Sigmoid colon (tissue), 4 donors: Measurements from ENCODE around the gene GLDC.

Source experiments
- EP300 ChIP-seq, 4 donors: sonication (generic); formaldehyde crosslinking; IDR thresholded peaks; one replicate each; pipeline ENCODE4 v1.6.1; 2017; ENCODE audit warnings: antibody characterized with exemption in 4 of 4
- POLR2A ChIP-seq, 2 donors: fragments of 450-650 bp; IDR thresholded peaks; one replicate each; pipeline ENCODE4 v1.6.1; 2016; ENCODE audit warnings: antibody characterized with exemption in 2 of 2, mild to moderate bottlenecking in 2 of 2, moderate library complexity in 2 of 2
- POLR2AphosphoS5 ChIP-seq, 4 donors: sonication (generic); formaldehyde crosslinking; IDR thresholded peaks; one replicate each; pipeline ENCODE4 v1.6.1; 2017; ENCODE audit warnings: antibody characterized with exemption in 4 of 4
- TF ChIP-seq, protein P1 (sequence below), 4 experiments: fragments of 450-650 bp in 3 of 4; fragments of 200-600 bp in 1 of 4; IDR thresholded peaks; one replicate each; pipeline ENCODE4 v1.5.1; 2016 to 2019; ENCODE audit warnings: antibody characterized with exemption in 4 of 4, mild to moderate bottlenecking in 3 of 4, moderate library complexity in 2 of 4

GRCh38 chr9:6495466-6495865, 150.1 kb downstream of the GLDC start:
- TF ChIP-seq, protein P1, sequence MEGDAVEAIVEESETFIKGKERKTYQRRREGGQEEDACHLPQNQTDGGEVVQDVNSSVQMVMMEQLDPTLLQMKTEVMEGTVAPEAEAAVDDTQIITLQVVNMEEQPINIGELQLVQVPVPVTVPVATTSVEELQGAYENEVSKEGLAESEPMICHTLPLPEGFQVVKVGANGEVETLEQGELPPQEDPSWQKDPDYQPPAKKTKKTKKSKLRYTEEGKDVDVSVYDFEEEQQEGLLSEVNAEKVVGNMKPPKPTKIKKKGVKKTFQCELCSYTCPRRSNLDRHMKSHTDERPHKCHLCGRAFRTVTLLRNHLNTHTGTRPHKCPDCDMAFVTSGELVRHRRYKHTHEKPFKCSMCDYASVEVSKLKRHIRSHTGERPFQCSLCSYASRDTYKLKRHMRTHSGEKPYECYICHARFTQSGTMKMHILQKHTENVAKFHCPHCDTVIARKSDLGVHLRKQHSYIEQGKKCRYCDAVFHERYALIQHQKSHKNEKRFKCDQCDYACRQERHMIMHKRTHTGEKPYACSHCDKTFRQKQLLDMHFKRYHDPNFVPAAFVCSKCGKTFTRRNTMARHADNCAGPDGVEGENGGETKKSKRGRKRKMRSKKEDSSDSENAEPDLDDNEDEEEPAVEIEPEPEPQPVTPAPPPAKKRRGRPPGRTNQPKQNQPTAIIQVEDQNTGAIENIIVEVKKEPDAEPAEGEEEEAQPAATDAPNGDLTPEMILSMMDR (IDR thresholded peaks at IDR 0.05): no peak
- TF ChIP-seq POLR2A (IDR thresholded peaks at IDR 0.05) (no peak), EP300 (IDR thresholded peaks at IDR 0.05) (no peak), POLR2AphosphoS5 (IDR thresholded peaks at IDR 0.05) (no peak)
